Retinal pigment epithelial cell (primary cell): ENCODE measurements around the gene TTC28.

Experiments used
- DNase-seq: peaks from one replicate; pipeline ENCODE4 v3.0.0-alpha.2; 2010; ENCODE audit warnings: low read depth
- H3K4me3 ChIP-seq: 2 replicates; pipeline ENCODE4 v1.5.1; 2011; ENCODE audit warnings: mild to moderate bottlenecking, low read length, control low read depth, moderate library complexity
- TF ChIP-seq, protein P1 (sequence below): conservative IDR thresholded peaks from 2 replicates; pipeline ENCODE4 v1.5.1; 2011; ENCODE audit warnings: low read depth, low read length, control low read depth, inconsistent platforms

TTC28 gene

DNA sequence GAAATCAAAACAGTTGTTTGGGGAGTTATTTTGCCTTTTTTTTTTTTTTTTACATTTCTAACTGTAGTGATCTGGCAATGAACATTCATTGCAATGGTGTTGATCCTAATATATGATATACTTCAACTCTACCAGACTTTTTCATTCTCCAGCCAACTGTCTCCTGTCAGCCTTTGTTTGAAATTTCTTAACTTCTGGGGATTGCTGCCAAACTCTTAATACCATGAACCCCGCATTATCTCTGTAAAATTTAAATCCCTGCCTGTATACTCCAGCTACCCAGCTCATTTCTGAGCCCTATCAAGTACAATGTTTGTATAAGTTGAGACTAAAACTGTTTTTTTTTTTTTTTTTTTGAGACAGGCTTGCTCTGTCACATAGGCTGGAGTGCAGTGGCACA is 280.7 kb downstream of the TTC28 start:
- TF ChIP-seq, protein P1, sequence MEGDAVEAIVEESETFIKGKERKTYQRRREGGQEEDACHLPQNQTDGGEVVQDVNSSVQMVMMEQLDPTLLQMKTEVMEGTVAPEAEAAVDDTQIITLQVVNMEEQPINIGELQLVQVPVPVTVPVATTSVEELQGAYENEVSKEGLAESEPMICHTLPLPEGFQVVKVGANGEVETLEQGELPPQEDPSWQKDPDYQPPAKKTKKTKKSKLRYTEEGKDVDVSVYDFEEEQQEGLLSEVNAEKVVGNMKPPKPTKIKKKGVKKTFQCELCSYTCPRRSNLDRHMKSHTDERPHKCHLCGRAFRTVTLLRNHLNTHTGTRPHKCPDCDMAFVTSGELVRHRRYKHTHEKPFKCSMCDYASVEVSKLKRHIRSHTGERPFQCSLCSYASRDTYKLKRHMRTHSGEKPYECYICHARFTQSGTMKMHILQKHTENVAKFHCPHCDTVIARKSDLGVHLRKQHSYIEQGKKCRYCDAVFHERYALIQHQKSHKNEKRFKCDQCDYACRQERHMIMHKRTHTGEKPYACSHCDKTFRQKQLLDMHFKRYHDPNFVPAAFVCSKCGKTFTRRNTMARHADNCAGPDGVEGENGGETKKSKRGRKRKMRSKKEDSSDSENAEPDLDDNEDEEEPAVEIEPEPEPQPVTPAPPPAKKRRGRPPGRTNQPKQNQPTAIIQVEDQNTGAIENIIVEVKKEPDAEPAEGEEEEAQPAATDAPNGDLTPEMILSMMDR, result no peak
- DNase-seq, result peak; percentile 46
- H3K4me3 ChIP-seq, result no peak overlapping the region

DNA sequence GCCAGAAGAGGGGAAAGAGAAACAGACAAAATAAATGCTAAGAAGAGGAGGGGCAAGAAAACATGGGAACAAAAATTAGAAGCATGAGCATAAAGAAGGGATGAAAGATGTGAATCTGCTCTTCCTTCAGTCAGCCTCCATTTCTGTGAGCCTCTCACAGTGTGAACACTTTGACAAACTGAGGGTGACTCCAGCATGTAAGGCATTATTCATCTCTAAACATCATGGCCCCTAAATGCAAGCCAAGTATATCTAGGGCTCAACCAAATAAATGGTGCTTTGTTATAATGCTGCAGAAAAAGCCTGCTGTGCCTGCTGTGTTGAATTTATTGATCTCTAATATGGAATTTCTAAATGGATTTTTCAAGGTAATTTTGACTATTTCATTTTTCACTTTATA is 281.3 kb downstream of the TTC28 start:
- H3K4me3 ChIP-seq, result no peak overlapping the region
- TF ChIP-seq, protein P1, result no peak
- DNase-seq, result no peak

DNA sequence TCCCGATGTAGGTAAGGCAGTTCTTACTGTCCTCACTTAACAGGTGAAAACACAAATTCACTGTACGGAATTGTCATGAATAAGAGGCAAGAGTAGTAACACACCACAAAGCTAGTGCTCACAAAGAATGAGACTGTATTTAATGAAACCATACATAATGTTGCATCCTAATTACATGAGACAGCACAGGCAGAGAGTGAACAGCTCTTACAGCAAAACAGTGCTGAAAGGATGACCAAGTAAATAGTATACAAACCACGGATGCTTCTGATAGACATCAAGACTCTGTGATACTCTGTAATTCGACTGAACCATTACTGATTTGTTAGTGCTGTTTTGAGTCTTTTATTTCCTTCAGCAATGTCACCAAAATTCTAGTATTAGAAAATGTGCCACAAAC is 282.3 kb downstream of the TTC28 start:
- DNase-seq, result no peak
- TF ChIP-seq, protein P1, result no peak

DNA sequence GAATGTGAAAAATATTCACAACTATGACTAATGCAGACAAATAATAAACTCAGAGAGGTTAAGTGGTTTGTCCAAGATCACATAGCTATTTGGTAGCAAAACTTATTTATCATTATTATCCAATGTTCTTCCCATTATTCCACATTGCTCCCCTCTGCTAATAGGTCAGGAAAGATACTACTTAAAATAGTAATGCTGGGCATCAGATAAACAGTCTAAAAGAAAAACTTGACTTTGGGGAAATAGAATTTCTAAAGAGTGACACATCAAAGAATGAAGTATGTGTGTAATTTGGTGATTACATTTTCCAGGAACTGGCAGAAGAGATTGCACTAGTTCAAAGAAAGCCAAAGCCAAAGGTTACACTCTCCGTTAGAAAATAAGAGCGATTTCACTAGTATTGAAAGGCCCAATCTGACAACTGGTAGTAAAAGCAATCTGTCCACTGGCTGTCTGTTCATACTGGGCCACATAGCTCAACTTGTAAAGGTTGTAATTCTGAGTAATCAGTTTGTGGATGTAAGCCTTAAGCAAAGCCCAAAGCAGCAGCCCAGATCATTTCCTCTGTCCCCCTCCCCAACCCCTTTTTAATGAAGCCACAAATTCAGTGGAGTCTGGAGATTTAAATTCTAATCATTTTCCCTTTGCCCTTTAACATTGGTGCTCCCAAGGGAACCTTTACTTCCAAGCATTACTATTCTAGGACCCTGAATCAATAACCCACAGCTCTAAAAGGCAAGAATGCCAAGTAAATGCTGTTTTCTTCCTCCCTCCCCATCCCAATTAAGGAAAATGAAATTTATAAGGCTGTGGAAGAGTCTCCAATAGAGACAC is 283.5 kb downstream of the TTC28 start:
- TF ChIP-seq, protein P1, result no peak
- no peak overlapping the region for H3K4me3 ChIP-seq
- DNase-seq, result no peak

More for the DNA sequence above, 282.3 kb downstream of the TTC28 start:
- H3K4me3 ChIP-seq, result no peak overlapping the region

GRCh38 chr22:28395520-28395919 is 284.1 kb downstream of the TTC28 start:
- TF ChIP-seq, protein P1, result no peak
- DNase-seq, result no peak
- no peak overlapping the region for H3K4me3 ChIP-seq

DNA sequence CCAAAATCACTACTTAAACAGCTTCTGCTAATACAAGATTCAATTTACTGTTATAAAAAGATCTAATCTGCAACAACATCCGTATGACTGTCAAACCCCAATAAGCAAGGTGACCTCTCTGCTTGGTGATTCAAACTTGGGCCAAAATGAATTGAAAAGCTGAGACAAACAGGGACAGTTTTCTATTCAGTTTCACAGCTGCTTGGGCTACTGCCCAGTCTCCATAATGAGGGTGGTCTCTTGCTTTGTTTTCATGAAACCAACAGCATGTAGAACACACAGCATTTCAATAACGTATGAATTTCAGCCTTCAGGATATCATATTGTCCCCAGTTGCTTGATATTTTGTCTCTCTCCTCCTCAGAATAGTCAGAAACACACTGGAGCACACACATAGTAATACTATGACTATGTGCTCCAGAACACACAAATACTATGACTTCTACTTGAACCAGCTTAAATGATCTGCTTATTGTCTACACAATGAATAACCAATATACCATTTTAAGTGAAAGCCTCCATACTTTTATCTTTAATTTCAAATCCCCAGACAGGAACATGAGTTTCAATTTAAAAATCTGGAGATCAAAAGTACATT is 285.0 kb downstream of the TTC28 start:
- TF ChIP-seq, protein P1, result no peak

More for the DNA sequence above, 285.0 kb downstream of the TTC28 start:
- H3K4me3 ChIP-seq, result no peak overlapping the region
- no peak for DNase-seq
